NCI-H526 treated with DMSO at 0.1 percent for 48 hours (cell line): Measurements from ENCODE around the gene ACVR1.

ENCODE experiments used
- DNase-seq: peaks from one replicate; lab custom pipeline; 2025; lab: John Stamatoyannopoulos, UW

ACVR1 gene

DNA sequence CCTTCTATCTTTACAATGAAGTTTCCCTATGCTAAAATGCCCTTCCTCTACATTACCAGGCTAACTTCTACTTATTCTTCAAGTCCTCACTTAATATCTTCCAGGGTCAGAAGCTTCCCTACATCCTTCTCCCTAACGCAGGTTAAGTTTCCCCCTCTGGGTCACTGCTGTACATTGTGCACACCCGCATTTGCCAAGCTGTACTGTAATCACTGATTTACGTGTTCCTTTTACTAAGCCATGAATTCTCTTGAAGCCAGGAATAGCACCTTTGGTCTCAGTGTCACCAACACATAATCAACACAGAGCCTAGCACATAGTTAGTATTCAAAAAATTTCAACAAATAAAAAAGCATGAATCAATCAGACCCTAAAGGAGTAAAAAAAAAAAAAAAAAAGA, 22.3 kb downstream of the ACVR1 start:
- DNase-seq: no peak

DNA sequence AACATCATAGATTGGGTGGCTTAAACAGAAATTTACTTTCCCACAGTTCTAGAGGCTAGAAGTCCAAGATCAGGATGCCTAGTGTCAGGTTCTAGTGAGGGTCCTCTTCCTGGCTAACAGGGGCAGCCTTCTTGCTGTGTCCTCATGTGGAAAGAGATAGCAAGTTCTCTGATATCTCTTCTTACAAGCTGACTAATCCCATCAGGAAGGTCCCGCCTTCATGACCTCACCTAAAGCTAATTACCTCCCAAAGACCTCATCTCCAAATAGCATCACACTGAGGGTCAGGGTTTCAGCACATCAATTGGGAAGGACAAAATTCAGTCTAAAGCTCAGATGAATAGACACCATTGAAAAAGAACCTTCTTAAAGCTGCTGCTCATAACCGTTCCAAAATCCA, 22.9 kb downstream of the ACVR1 start:
- no peak for DNase-seq

DNA sequence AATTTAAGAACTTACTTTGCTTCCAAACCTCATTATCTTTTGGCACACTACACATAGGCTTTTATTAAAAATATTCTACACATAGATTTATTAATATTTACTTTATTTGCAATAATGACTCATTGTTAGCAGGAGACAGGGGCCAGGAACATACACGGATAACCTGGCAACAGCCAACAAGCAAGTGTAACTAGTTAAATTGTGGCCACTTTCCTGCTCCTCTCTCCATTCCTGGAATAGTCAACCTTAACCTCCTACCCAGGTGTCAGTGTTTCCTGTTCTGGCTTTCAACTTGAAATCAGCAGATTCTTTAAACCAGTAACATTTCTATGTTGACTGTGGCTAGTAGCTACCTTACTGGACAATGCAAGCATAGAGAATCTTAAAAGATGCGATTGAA, 26.5 kb downstream of the ACVR1 start:
- no peak for DNase-seq

DNA sequence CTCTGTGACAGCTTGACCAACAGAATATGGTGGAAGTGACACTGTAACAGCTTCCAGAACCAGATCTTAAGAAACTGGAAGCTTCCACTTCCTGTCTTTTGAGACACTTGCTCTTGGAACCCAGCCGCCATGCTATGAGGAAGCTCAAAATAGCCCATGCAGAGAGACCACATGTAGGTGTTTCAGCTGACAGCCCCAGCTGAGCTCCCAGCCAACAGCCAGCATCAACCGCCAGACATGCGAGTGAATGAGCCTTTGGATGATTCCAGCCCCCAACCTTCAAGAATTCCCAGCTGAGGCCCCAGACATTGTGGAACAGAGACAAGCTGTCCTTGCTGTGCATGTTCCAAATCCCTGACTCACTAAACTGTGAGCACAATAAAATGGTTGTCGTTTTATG, 27.9 kb downstream of the ACVR1 start:
- no peak for DNase-seq

DNA sequence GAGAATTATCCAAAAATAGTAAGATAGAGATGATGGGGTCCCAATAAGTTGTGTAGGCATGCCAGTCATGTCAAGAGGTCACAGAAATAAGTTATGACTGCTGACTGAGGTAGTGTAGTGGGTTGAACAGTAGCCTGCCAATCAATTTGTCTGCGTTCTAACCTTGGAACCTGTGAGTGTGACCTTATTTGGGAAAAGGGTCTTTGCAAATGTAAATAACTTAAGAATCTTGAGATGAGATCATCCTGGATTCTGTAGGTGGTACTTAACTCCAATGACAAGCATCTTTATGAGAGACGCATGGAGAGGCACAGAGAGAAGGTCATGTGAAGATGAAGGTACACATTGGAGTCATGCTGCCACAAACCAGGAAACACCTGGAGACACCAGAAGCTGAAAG, 31.0 kb downstream of the ACVR1 start:
- DNase-seq: no peak

DNA sequence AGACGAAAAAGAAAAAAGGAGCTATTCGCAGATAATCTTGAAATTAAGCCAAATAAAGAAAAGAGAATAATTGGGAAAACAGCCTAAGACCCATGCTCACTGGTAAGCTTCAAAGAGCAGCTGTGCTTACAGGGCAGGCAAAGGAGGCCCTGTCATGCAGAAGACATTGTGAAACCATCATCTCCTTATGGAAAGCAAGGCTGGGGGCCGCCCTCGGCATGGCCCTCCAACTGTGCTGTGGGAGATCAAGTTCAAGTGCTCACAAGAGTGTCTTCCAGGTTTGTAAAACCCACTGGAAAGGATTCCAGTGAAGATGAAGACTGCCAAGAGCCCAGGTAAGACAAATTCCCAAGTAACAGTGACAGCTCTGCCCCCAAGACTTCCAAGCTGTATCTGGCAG, 32.2 kb downstream of the ACVR1 start:
- no peak for DNase-seq

DNA sequence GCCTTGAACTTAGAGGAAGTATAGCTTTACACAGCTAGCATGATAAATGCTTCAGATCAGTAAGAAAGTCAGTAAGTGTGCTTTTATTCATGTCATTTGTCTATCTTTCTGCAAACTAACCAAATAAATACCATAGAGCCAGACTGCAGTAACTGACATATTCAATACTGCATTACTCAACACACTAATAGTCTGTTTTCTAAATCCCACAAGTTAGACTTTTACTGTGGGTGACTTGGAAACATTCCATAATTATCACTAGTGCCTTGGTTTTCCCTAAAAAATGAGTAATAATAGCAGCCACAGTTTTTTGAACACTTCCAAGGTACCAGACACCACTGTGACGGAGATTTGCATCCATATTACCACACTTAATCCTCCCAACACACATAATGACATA, 33.0 kb downstream of the ACVR1 start:
- no peak for DNase-seq

DNA sequence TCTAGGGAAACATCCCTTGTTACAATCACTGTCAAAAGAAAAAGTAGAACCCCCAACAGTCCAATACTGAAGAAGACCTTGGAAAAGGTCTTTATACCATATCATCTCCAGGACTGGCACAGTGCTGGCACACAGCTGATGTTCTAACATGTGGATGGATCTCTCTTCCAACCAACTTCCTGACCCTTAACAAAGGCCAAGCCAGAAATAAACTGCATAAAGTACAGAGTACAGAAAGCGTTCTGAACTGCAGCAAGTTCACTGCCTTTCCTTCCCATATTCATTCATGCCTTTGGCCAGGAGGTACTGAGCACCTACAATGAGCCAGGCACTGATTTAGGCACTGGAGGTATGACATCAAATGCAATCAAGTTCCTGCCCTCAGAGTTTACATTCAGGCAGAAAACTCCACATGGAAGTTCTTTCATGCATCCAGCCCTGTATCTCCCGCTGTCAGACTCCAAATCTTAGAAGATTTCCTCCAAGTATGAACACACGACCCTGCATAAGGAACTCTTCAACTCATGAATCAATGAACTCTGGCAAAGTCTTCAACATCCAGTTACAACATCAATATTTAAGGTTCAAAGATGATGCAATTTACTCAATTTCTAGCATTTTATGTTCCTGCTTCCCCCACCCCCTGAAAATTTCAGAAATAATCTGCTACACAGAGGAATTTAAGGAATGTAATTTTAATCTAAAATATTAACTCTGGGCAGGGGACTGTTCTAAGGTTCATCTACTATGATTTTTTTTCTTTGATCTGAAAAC, 33.8 kb downstream of the ACVR1 start:
- DNase-seq: no peak

DNA sequence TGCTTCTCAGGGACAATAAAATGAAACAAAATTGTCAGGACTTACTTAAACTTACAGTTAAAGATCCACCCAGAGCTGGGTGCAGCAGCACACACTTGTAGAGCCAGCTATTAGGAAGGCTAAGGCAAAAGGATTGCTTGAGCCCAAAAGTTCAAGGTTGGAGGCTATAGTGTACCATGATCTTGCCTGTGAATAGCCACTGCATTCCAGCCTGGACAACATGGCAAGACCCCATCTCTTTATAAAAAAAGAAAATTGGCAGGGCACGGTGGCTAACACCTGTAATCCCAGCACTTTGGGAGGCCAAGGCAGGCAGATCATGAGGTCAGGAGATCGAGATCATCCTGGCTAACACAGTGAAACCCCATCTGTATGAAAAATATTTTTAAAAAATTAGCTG, 34.6 kb downstream of the ACVR1 start:
- DNase-seq: no peak

DNA sequence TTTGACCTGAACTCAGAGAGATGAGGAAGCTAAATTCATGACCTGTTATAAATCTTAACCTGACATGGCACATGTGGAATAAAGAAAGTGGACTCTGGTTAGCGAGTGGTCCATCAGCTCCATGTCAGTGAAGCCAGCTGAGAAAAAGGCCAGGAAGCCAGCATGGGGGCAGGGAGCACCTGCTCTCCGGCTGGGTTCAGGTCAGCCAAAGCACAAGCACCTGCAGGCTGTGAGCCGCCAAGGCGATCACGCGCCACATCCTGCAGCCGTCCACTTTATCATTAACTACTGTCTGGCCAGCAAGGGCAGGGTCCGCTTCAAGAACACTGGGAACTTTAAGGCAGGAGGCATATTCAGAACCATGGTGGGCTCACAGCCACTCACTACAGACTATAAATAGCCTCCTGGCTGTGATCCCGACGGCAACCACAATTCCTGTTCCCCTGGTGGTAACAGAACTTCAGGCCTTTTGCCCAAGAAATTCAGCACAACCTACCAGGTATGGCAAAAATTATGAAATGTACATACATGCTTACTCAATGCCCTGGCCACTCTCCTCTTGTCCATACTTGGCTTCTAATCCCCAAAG, 35.5 kb downstream of the ACVR1 start:
- peak; percentile 29 for DNase-seq

DNA sequence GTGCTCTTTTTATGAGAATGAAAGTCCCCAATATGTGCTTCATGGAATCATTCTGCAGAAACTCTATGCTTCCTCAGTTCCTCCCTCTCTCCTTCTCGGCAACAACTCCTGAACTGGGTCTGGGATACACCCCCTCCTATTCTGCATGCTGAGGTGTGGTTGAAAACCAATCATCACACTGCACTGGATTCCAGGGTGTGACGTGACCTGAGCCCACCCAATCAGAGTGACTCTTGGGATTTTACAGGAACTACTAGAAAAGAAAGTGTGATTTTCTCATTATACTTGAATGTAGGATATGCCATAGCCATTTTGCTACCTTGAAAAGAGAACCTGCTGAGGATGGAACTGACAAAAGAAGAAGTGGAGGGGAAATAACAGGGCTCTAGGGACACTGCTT, 36.3 kb downstream of the ACVR1 start:
- no peak for DNase-seq

DNA sequence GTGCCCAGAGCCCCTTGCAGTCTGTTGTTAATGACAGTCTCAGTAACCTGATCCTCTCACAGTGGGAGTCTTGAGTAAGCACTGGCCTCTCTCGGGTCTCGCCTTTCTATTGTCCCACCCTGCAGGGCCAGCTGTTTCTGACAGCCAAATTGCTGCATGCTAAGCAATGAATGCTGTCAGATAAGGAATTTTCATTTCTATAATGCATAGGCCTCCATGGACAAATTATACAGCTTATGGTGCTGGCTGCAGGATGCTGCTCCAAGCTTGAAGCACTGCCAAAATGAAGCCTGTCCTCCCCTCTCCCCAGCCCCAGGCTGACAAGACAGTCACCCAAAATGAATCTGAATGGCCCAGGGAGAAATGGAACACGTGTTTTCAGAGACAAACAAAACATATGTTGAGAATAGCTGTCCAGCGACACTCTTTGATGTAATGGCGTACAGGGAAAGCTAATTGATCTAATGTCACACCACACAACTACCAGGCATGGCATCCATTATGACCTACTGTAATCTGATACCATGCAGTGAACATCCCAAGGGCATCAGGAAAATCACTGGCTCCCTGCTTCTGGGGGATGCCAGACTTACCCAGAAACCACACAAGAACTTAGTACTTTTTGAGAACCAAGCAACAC, 36.8 kb downstream of the ACVR1 start:
- DNase-seq: peak; percentile 41

DNA sequence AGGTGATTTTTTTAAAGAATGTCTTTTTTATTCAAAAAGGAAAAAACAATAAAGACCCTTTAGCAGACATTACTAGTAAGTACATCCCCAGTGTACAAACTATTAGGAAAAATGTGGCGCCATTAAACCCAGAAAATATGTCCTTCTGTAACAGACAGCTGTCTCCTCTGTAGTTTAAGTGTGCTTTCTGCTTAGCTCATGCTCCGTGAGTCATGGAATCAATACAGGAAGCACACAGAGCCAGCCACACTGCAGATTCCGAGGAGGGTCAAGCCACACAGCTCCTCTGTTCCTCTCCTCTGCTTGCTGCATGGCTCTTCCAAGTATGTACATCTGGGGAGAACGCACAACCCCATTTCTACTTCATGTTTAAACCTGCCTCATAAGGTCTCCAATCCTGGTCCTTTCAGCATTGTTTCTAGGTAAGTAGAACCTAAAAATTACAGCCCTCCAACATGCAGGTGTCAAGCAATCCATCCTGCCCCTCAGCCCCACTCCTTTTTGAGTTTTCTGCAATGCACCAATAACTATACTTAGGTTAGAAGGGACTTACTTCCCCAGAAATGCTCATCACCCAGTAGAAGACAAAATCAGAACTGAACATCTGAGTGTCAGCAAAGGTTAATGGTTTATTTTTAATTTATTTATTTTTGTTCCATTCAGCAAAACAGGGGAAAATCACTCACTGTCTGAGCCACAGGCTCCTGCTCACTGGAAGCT, 37.5 kb downstream of the ACVR1 start:
- no peak for DNase-seq

DNA sequence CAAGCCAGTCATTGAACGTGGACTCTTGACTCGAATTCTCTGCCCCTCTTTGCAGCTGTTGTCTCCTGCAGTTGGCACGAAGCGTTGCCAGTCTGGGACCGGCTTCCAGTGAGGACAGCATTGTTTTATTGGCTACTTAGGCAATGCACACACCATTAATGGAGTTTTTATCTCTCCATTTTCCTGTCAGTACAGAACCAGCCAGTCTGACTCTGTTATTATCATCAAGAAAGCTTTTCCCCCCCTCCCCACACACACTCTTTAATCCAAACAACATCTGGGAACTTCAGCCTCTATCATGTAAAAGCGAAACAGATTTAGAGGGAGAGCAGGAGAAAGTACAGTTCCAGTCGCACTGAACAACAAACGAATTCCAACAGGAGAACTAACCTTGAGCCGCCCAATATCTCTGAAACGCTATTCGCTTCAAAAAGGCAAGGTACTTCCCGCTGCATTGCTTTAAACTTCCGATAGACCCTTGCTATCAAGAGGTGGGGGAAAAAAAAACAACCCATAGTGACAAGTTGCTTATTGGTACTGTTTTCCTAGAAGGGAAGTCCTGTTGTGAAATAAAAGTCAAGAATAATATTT, 38.2 kb downstream of the ACVR1 start:
- DNase-seq: no peak

DNA sequence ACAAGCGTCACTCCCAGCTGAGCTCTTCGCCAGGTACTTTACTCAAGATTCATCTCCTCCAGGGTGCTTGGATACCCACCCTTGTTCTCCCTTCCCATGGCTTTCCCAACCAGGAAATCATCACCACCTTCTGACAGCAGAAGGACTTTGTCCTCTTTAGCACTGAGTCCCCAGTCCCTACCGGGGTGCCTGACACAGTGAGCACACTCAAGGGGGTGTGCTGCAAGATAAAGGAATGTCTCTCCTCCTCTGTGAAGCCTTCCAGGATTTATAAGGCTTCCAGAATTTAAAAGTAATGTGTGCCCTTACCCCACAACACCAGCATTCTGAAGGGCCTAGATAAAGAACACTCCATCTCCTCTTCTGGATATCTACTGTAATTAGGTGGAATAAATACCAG, 39.6 kb downstream of the ACVR1 start:
- no peak for DNase-seq

DNA sequence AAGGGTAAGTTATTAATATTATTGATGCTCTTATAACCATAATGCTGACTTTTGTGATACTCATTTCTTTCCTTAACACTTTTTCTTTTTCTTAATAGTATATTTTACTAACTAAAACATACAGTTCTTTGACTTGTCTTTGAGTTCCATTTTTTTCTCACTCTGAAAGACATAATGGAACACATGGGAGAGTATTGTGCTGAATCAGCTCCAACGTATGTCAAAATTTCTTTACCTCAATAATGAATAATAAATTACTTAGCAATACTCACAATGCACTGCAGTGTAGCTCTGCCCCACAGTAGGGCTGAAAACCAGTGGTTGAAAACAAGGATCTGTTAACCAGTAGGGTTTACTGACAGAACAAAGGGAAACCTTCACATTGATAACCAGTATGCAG, 40.7 kb downstream of the ACVR1 start:
- no peak for DNase-seq

DNA sequence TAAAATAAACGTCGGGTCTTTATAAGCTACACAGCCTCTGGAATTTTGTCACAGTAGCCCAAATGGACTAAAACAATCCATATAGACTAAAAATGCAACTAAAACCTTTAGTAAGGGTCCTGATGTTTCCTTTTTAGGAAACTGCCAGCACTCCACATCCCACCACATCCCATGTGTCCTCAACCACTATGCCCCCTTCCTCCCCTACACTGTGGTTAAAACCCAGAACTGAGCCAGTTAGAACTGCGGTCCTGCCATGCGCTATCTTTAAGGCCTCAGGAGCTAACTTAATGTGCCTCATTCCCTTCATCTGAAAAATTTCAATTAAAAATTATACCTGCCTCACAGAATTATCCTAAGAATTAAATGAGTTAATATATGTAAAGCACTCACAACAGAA, 41.1 kb downstream of the ACVR1 start:
- DNase-seq: no peak

DNA sequence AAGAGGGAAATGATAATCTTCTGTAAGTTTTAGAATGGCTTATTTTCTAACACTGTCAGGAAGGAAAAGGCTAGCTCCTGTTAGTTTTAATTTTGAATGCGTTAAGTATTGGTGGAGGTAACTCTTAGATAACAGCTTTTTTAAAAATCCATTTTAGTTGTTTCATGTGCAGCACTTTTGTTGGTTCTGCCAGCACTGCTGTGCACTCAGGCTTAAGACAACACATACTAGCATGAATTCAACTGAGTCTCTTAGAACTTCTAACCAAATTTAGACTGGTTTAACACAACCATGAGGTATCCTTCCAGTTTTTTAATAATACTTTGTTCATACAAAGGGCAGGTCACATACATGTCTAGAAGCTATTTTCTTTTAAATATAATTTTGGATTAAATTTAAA, 42.4 kb downstream of the ACVR1 start:
- no peak for DNase-seq

DNA sequence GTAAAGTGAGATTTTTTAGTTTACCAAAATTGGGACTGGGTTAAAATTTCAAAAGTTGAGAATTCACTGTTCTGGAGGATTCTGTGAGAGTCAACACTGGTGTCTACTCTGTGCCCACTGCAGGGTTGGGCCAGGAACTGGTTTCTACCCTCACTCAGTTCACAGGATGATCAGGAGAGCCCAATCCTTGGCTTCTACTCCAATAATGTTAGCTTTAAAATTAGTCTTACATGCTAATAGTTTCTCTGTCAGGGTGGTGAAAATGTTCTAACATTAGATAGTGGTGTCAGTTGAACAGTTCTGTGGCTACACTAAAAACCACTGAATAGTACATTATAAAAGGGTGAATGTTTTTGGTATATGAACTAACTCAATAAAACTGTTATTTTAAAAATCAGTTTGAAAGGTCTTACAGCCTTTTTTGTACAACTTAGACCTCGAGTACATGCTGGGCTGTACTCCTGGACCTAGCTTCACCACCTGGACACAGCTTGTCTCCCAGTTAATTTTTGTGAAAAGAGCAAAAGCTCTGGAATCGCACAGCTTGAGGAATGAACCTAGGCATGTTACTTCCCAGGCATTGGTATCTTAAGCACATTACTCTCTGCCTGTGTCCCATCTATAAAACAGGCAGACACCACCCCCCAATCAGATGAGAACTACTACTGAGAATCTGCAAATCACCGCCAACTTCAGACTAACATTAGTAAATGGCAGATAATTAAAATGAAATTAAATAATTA, 44.4 kb downstream of the ACVR1 start:
- DNase-seq: no peak

DNA sequence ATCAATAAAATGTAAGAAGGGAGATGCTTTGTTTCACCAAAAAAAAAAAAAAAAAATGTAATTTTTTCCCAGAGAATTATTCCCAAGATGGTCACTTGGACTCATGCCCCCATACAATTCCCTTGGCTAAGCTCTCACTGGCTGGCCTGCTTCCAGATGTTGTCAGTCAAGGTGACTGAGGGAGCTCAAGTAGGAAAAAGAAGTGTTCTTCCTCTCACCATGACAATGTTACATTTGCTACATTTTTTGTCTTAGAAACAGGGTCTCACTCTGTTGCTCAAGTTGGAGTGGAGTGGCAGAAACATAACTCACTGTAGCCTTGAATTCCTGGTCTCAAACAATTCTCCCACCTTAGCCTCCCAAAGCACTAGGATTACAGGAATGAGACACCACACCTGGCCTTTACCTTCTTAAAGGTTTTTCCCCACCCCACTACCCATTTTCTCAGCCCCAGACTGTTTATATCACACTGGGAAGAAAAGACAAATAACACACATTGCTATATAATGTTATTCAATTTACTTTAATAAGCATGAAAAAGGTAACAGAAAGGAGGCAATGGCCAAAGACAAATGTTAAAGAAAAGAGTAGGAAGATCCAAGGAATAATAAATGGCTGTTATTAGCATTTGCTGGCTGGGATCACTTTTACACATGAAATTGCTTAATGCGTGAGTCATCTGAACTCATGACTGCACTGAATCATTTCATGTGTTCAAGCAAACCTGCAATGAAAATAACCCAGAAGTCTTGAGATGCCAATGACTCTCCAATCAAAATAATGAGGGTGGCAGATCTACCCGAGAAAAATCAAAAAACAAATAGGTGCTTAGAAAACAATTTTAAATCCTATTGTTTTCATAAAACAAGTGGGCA, 45.2 kb downstream of the ACVR1 start:
- DNase-seq: no peak

DNA sequence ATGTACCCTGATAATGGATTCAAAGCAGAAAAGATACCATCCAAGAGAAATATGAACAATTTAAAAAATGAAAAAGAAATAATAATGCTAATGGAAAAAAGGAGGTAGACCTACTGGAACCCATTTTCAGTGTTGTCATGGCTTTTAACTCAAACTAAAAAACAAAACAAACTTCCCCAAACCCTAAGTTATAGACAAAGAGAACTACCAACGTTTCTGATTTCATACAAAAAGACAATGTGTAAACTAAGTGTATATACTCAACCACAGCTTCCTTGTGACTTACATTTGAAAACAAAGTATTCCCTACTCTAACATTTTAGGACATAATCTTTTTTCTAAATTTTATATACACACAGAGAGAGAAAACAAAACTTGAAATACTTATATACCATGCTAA, 45.9 kb downstream of the ACVR1 start:
- no peak for DNase-seq
